NAMALWA (cell line): Measurements from ENCODE around the gene ADAR.
"Not testable (repeated sequence)": the region's sequence is repeated elsewhere in the genome, so short reads cannot be mapped to it uniquely, and the experiment has no call there.

Source experiments
- DNase-seq: peaks from one replicate; pipeline ENCODE4 v3.0.0-alpha.2; 2015; ENCODE audit warnings: low spot score

The ADAR gene

GRCh38 chr1:154607609-154608396, at the start of gene ADAR:
Gene ADAR, minus strand, starts transcription at chr1:154608186. Its CDS starts 180 bp downstream, at chr1:154608006.
- peak; percentile 99 for DNase-seq

- no peak for DNase-seq
Measured at GRCh38 chr1:154657556-154657955, 49.6 kb upstream of the ADAR start.

- DNase-seq, result no peak
Measured at GRCh38 chr1:154652893-154653292, 44.9 kb upstream of the ADAR start.

GRCh38 chr1:154644724-154645123, 36.7 kb upstream of the ADAR start:
- DNase-seq, result not testable (repeated sequence)

GRCh38 chr1:154641534-154641933, 33.5 kb upstream of the ADAR start:
- DNase-seq, result no peak

GRCh38 chr1:154639876-154640275, 31.9 kb upstream of the ADAR start:
- no peak for DNase-seq

- DNase-seq, result no peak
Measured at GRCh38 chr1:154635171-154635570, 27.2 kb upstream of the ADAR start.

- DNase-seq, result no peak
Measured at GRCh38 chr1:154629675-154630073, 21.7 kb upstream of the ADAR start.

GRCh38 chr1:154629061-154629674, 21.2 kb upstream of the ADAR start:
- peak; percentile 16 for DNase-seq

GRCh38 chr1:154628121-154628405, 20.1 kb upstream of the ADAR start:
- DNase-seq, result no peak

- peak; percentile 97 for DNase-seq
Measured at GRCh38 chr1:154627257-154628120, 19.5 kb upstream of the ADAR start.

- peak; percentile 72 for DNase-seq
Measured at GRCh38 chr1:154626456-154627256, 18.7 kb upstream of the ADAR start.

GRCh38 chr1:154624746-154625643, 17.0 kb upstream of the ADAR start:
- no peak for DNase-seq

- DNase-seq, result no peak
Measured at GRCh38 chr1:154623358-154623757, 15.4 kb upstream of the ADAR start.

GRCh38 chr1:154622503-154623039, 14.6 kb upstream of the ADAR start:
- DNase-seq, result no peak

- no peak for DNase-seq
Measured at GRCh38 chr1:154621875-154622274, 13.9 kb upstream of the ADAR start.

- no peak for DNase-seq
Measured at GRCh38 chr1:154620751-154621150, 12.8 kb upstream of the ADAR start.

- DNase-seq, result no peak
Measured at GRCh38 chr1:154619181-154619948, 11.4 kb upstream of the ADAR start.

GRCh38 chr1:154616659-154617345, 8.8 kb upstream of the ADAR start:
- no peak for DNase-seq
